MCF 10A (cell line): Measurements from ENCODE around the gene EHBP1. TPM values are rescaled to one million over a fixed set of nuclear protein-coding genes. Genes with fewer than 3 reads are reported as not detected.
A peak's percentile ranks its signal among the peaks of the same experiment; 100 is the strongest.

Experiments
- BruUV-seq: library from RNA; stranded (reverse); fragments of 400-500 nt; replicated peaks from 2 replicates; lab custom pipeline; 2021; lab: Mats Ljungman, UMichigan
- CTCF ChIA-PET: fragments of 300-600 bp; sonication (Branson Sonifier 250); formaldehyde crosslinking; extraction: SDS; loops from one replicate; lab custom pipeline; 2021; ENCODE audit warnings: antibody characterized with exemption, inconsistent platforms; lab: Yijun Ruan, JAX
- POLR2A ChIA-PET: fragments of 300-600, 350-650 bp; sonication (Branson Sonifier 250); formaldehyde crosslinking; extraction: SDS; loops from one replicate; lab custom pipeline; 2020; ENCODE audit warnings: antibody characterized with exemption, inconsistent platforms; lab: Yijun Ruan, JAX
- DNase-seq: peaks from one replicate; pipeline ENCODE4 v3.0.0-alpha.2; 2018; ENCODE audit not compliant: unreplicated experiment
- H3K27ac Mint-ChIP-seq: one replicate; pipeline ENCODE4 v1.8.0; 2022; ENCODE audit warnings: mild to moderate bottlenecking, low read depth, mixed read lengths; ENCODE audit not compliant: unreplicated experiment
- H3K27me3 Mint-ChIP-seq: one replicate; pipeline ENCODE4 v1.8.0; 2022; ENCODE audit warnings: mixed read lengths; ENCODE audit not compliant: insufficient read depth, unreplicated experiment
- H3K36me3 Mint-ChIP-seq: one replicate; pipeline ENCODE4 v1.8.0; 2022; ENCODE audit warnings: mild to moderate bottlenecking, moderate library complexity, mixed read lengths; ENCODE audit not compliant: insufficient read depth, unreplicated experiment
- H3K4me1 Mint-ChIP-seq: one replicate; pipeline ENCODE4 v1.8.0; 2022; ENCODE audit warnings: mixed read lengths; ENCODE audit not compliant: insufficient read depth, unreplicated experiment
- H3K4me3 Mint-ChIP-seq: one replicate; pipeline ENCODE4 v1.8.0; 2022; ENCODE audit warnings: mild to moderate bottlenecking, moderate library complexity, mixed read lengths; ENCODE audit not compliant: unreplicated experiment
- H3K9me3 Mint-ChIP-seq: one replicate; pipeline ENCODE4 v1.8.0; 2022; ENCODE audit warnings: mixed read lengths; ENCODE audit not compliant: unreplicated experiment
- intact Hi-C: fragments of 100-400 bp; cut with micrococcal nuclease; formaldehyde crosslinking; loops from 2 replicates; pipeline ENCODE4 v1.14.1; 2022
- total RNA-seq: library from RNA; stranded (reverse); gene quantifications from 2 replicates; pipeline ENCODE4 v1.2.3, GENCODE V29; 2022
- TF ChIP-seq, protein P1 (sequence below): fragments of 200-600 bp; IDR thresholded peaks from one replicate; pipeline ENCODE4 v1.8.0; 2022; ENCODE audit warnings: antibody characterized with exemption, mild to moderate bottlenecking; ENCODE audit not compliant: unreplicated experiment

Gene EHBP1
- total RNA-seq, 1 experiment from 2014 or later: 81.2 TPM

DNA sequence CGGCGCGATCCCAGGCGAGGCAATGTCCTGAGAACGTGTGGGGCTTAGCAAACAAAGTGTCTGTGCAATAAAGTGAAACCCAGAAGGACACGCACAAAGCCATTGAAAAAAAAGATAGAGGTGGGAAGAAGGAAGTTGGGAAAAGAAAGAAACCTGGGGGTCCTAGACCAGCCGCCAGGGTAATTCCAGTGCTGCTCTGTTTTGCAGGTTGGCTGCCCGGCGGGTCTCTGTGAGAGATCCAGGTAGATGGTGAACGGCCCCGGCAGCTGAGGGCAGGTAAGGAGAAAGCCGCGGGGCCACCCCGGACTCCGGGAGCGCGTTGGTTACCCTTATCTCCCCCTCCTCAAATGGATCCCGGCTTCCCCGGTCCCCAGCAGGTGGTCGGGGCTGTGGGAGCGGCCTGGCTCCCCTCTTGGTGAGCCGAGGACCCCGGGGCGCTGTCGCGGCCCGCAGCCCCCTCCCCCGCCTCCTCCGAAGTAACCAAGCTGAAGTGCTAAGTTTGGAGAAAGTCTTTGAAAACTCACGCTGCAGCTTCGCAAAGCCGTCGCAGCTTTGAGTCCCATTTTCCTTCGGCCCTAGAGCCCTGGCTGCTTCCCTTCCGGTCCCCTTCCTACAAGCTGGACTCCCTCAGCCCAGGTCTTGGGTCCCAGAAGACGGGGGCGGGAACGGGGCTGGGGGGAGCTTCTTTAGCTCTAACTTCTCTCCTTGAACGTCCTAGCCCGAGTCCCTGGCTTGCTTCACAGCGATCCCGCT, 345.7 kb downstream of the EHBP1 start:
- H3K9me3 Mint-ChIP-seq: no peaks in the 10 kb centered on the region
- POLR2A ChIA-PET: interaction anchor here (1.0 to 2.1 kb wide), 3 partner anchors 10 to 74 kb away, joined by 3 to 11 read pairs (median 3); no protein-coding TSS in a partner anchor
- H3K36me3 Mint-ChIP-seq: peaks cover 8% of the 10 kb centered on the region
- no TSS peak for BruUV-seq
- intact Hi-C loops: no loop called here
- H3K27ac Mint-ChIP-seq: peak overlapping the region; percentile 67
- TF ChIP-seq, protein P1, sequence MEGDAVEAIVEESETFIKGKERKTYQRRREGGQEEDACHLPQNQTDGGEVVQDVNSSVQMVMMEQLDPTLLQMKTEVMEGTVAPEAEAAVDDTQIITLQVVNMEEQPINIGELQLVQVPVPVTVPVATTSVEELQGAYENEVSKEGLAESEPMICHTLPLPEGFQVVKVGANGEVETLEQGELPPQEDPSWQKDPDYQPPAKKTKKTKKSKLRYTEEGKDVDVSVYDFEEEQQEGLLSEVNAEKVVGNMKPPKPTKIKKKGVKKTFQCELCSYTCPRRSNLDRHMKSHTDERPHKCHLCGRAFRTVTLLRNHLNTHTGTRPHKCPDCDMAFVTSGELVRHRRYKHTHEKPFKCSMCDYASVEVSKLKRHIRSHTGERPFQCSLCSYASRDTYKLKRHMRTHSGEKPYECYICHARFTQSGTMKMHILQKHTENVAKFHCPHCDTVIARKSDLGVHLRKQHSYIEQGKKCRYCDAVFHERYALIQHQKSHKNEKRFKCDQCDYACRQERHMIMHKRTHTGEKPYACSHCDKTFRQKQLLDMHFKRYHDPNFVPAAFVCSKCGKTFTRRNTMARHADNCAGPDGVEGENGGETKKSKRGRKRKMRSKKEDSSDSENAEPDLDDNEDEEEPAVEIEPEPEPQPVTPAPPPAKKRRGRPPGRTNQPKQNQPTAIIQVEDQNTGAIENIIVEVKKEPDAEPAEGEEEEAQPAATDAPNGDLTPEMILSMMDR: no peak
- H3K4me1 Mint-ChIP-seq: no peaks in the 10 kb centered on the region
- H3K4me3 Mint-ChIP-seq: peak overlapping the region; percentile 96
- CTCF ChIA-PET: interaction anchor here (0.7 to 1.3 kb wide), 2 partner anchors 33 to 129 kb away, joined by 3 read pairs; no protein-coding TSS in a partner anchor
- H3K27me3 Mint-ChIP-seq: no peaks in the 10 kb centered on the region
- DNase-seq: no peak

DNA sequence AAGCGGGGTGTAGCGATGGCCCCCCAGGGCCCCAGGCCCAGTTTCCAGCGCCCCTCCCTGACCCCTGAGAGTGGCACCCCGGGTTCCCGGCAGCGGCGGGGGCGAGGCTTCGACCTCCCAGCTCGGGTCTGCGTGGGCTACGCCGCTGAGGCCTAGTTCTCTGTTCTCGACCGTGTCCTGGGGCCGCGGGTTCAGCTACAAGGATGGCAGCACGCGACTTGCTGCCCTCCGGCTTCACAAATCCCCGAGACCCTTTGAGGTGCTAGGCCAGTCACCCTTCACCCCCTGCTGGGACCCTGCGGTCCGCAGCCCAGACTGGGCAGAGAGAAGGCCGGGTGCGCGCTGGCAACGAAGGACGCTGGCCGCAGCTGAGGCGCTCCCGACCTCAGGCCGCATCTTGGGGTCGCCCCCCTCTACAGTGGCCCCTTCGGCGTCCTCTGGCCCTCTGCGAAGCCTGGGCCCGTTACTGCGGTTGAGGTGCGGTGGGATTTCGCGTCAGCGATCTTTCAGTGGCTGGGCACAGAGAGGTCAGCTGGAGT, 346.4 kb downstream of the EHBP1 start:
- no TSS peak for BruUV-seq
- Mint-ChIP-seq H3K27me3 (no peaks in the 10 kb centered on the region), H3K9me3 (no peaks in the 10 kb centered on the region), H3K36me3 (peaks cover 9% of the 10 kb centered on the region), H3K27ac (peak overlapping the region; percentile 67), H3K4me3 (peak overlapping the region; percentile 96), H3K4me1 (no peaks in the 10 kb centered on the region)
- ChIA-PET CTCF (interaction anchor here (0.7 to 1.3 kb wide), 4 partner anchors 22 to 1611 kb away, joined by 3 to 4 read pairs (median 3); no protein-coding TSS in a partner anchor), POLR2A (interaction anchor here (1.0 to 2.1 kb wide), 3 partner anchors 11 to 73 kb away, joined by 3 to 11 read pairs (median 3); no protein-coding TSS in a partner anchor)
- intact Hi-C loops: no loop called here
- DNase-seq: no peak
- TF ChIP-seq, protein P1: no peak

DNA sequence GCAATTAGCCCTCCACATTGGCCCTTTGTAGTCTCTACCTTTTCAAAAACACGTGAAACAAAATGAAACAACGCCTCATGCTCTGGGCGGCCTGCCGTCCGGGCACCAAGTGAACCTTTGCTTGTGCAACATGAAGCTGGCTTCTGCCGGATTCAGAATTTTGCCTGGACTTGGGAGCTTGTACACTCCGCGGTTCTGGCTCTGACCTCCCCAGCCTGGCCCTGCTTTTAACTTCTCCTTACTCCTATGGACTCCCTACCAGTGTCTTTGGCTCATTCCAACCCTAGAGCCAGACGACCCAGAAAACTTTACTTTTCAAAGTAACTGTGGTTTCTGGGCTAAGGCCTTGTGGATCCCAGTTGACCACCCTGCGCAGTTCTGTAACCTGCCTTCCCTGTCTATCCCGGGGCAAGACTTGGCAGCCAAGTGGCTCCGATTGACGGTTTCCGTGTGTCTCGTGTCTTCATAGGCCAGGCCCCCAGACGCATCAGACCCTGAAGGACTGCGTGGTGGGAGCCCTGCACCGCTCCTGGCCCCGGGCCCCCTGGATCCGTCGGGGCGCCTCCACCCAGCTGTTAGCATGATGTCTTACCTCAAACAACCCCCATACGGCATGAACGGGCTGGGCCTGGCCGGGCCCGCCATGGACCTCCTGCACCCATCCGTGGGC, 347.0 kb downstream of the EHBP1 start:
- ChIA-PET CTCF (interaction anchor here (0.5 to 1.3 kb wide), 4 partner anchors 18 to 1610 kb away, joined by 3 to 4 read pairs (median 4); no protein-coding TSS in a partner anchor), POLR2A (interaction anchor here (0.6 to 1.0 kb wide), 2 partner anchors 65 to 73 kb away, joined by 3 read pairs; no protein-coding TSS in a partner anchor)
- H3K9me3 Mint-ChIP-seq: no peaks in the 10 kb centered on the region
- no peaks in the 10 kb centered on the region for H3K27me3 Mint-ChIP-seq
- DNase-seq: no peak
- intact Hi-C loops: no loop called here
- H3K27ac Mint-ChIP-seq: no peak overlapping the region
- no TSS peak for BruUV-seq
- no peaks in the 10 kb centered on the region for H3K4me1 Mint-ChIP-seq
- TF ChIP-seq, protein P1: no peak
- H3K4me3 Mint-ChIP-seq: peak overlapping the region; percentile 47
- H3K36me3 Mint-ChIP-seq: peaks cover 9% of the 10 kb centered on the region
